ENCODE measurements around the gene SLC25A26. TPM values are rescaled to one million over a fixed set of nuclear protein-coding genes. Genes with fewer than 3 reads are reported as not detected.

The SLC25A26 gene
- total and polyA plus RNA-seq, 2 of the 13 experiments (the other 11 are each of a cell fraction or from before 2014, with no cell fraction given) = 23.1 to 32.7 TPM

- DNase-seq (ENCODE audit: low spot score) = no peak
- in situ Hi-C loops (cut with HindIII; ENCODE audit: extremely low pct_ligation_motif_present, low pct_unique_long_range_greater_than_20kb) = no loop called here
- intact Hi-C loops (cut with micrococcal nuclease; ENCODE audit: unreplicated experiment) = no loop called here
- H2AFZ ChIP-seq (ENCODE audit: low read length) = no peak overlapping the region
- H3K27ac ChIP-seq (ENCODE audit: extremely low read length, insufficient read depth, low read length) = no peak overlapping the region
- H3K79me2 ChIP-seq (ENCODE audit: insufficient read depth, low read length) = no peaks in the 10 kb centered on the region
- ChIA-PET POLR2A (no interaction called here), CTCF (ENCODE audit: low intra/inter-chr PET ratio, low total read pairs) (interaction anchor here (0.6 kb wide), 1 partner anchor 117 kb away, joined by 3 read pairs; no protein-coding TSS in a partner anchor)
- no peak overlapping the region for H3K4me3 ChIP-seq (replicated peaks in 1 of 3; ENCODE audit: insufficient read depth in 1 of 3, low read depth in 2 of 3, low read length in 3 of 3)
- no peaks in the 10 kb centered on the region for H3K4me1 ChIP-seq (ENCODE audit: insufficient read depth, low read length)
- no peaks in the 10 kb centered on the region for H4K20me1 ChIP-seq (ENCODE audit: insufficient read depth, low read length)
- WGBS (ENCODE audit: low lambda C conversion rate) = 97% methylated on average over 13 of the region's 13 CpGs
- TF ChIP-seq BORCS8-MEF2B (CRISPR knock-in tag; IDR thresholded peaks at IDR 0.05) = no peak
- no peak for TF ChIP-seq RXRA (CRISPR knock-in tag; IDR thresholded peaks at IDR 0.05)
- no peak for TF ChIP-seq ZNF792 (CRISPR knock-in tag; IDR thresholded peaks at IDR 0.05)
- no peak for TF ChIP-seq PRDM4 (CRISPR knock-in tag; IDR thresholded peaks at IDR 0.05; ENCODE audit: borderline replicate concordance)
- no peak for TF ChIP-seq SRSF1 (optimal IDR thresholded peaks at IDR 0.05; ENCODE audit: low read depth, low read length)
- no peak for TF ChIP-seq PRDM10 (CRISPR knock-in tag; IDR thresholded peaks at IDR 0.05; ENCODE audit: low read depth)
- no peak for TF ChIP-seq KLF9 (CRISPR knock-in tag; IDR thresholded peaks at IDR 0.05; ENCODE audit: low read depth)
- ATAC-seq = no peak
- H3K4me2 ChIP-seq (ENCODE audit: low read depth, low read length) = no peak overlapping the region
- no TSS peak for BruUV-seq (replicated peaks)
- no peaks in the 10 kb centered on the region for H3K9me3 ChIP-seq (ENCODE audit: low read length)
- H3K27me3 ChIP-seq (ENCODE audit: control insufficient read depth in 1 of 2, insufficient read depth in 2 of 2, low read length in 2 of 2) = no peaks in the 10 kb centered on the region
- FAIRE-seq = no peak
- peaks cover 19 to 63% of the 10 kb centered on the region in 2 experiments for H3K36me3 ChIP-seq (replicated peaks in 1 of 2; ENCODE audit: control insufficient read depth in 1 of 2, insufficient read depth in 2 of 2, low read length in 2 of 2)
- H3K9ac ChIP-seq (ENCODE audit: insufficient read depth, low read depth, low read length) = no peak overlapping the region
Measured at GRCh38 chr3:66393333-66394005, 172.7 kb downstream of the SLC25A26 start.
